Measurements from ENCODE around the gene BIRC3.
"Not testable (repeated sequence)": the region's sequence is repeated elsewhere in the genome, so short reads cannot be mapped to it uniquely, and the experiment has no call there.

The BIRC3 gene

DNA sequence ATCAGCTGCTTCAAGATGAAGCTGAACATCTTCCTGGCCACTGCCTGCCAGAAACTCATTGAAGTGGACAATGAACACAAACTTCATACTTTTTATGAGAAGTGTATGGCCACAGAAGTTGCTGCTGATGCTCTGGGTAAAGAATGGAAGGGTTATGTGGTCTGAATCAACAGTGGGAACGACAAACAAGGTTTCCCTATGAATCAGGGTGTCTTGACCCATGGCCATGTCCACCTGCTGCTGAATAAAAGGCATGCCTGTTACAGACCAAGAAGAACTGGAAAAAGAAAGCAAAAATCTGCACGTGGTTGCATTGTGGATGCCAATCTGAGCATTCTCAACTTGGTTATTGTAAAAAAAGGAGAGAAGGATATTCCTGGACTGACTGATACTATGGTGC is 22.2 kb upstream of the BIRC3 start:
- no peak for DNase-seq (ENCODE audit: low spot score)

DNA sequence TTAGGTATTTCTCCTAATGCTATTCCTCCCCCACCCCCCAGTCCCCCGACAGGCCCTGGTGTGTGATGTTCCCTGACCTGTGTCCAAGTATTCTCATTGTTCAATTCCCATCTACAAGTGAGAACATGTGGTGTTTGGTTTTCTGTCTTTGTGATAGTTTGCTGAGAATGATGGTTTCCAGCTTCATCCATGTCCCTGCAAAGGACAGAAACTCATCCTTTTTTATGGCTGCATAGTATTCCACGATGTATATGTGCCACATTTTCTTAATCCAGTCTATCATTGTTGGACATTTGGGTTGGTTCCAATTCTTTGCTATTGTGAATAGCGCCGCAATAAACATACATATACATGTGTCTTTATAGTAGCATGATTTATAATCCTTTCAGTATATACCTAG is 20.5 kb upstream of the BIRC3 start:
- not testable (repeated sequence) for DNase-seq (ENCODE audit: low spot score)

DNA sequence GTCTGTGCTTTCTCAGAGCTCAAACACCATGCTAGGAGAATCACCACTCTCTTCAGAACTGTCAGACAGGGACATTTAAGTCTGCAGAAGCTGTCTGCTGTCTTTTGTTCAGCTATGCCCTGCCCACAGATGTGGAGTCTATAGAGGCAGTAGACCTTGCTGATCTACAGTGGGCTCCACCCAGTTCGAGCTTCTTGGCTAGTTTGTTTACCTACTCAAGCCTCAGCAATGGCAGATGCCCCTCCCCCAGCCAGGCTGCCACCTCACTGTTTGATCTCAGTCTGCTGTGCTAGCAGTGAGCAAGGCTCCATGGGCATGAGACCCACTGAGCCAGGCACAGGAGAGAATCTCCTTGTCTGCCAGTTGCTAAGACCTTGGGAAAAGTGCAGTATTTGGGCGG is 16.4 kb upstream of the BIRC3 start:
- not testable (repeated sequence) for DNase-seq (ENCODE audit: low spot score)

DNA sequence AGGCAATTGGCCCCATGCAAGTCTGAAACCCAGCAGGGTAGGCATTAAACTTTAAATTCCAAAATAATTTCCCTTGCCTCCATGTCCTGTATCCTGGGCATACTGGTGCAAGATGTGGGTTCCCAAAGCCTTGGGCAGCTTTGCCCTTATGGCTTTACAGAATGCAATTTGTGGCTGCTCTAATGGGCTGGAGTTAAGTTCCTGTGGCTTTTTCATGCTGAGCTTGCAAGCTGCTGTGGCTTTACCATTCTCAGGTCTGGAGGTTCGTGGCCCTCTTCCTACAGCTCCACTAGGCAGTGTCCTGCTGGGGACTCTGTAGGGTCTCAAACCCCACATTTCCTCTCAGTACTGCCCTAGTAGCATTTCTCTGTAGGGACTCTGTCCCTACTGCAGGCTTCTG is 15.0 kb upstream of the BIRC3 start:
- no peak for DNase-seq (ENCODE audit: low spot score)

DNA sequence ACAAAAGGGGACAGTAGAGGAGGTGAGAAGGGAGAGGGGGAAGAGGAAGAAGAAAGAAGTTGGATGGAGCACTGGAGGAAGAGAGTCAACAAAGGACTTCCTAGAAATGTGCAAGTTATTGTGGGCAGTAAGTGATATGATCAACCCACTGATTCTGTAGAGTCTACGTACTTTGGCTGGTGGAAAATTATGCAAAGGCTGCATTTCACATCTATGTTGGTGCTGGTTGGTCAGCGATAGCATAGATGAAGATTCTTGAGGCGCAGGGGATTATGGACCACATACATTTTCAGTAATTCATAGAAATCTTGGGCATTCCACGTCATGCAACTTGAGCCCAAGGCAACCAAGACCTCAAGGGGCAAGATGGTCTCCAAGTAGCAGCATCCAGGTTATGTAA is 12.6 kb upstream of the BIRC3 start:
- no peak for DNase-seq (ENCODE audit: low spot score)

DNA sequence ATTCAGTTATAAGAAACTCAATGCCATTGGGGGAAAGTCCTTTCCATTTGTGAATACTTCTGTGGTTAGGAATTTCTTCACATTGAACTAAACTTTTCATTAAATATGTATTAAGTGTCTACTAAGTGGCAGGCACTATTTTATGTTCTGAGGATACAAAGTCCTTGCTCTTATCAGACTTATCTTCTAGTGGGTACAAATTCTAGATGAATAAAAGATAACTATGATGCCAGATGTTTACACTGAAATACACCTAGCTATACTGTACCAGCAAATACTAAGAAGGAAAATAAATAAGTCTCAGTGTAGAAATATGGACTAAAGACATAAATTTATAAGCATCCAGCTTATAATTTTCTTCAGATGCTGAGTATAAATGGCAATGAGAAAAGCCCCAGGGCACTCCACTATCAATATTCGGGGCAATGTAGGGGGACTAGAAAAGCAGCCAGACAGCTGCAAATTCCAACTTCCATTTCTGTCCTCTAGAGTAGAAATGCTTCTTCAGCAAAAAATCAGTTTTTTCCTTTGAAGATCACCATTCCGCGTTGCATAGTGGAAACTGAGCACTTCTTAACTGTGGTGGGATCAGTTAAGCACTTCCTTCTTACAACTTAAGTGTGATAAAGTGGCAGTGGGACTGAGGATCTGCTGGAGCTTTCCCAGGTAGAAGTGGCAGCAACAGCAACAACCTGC is 11.8 kb upstream of the BIRC3 start:
- no peak for DNase-seq (ENCODE audit: low spot score)

DNA sequence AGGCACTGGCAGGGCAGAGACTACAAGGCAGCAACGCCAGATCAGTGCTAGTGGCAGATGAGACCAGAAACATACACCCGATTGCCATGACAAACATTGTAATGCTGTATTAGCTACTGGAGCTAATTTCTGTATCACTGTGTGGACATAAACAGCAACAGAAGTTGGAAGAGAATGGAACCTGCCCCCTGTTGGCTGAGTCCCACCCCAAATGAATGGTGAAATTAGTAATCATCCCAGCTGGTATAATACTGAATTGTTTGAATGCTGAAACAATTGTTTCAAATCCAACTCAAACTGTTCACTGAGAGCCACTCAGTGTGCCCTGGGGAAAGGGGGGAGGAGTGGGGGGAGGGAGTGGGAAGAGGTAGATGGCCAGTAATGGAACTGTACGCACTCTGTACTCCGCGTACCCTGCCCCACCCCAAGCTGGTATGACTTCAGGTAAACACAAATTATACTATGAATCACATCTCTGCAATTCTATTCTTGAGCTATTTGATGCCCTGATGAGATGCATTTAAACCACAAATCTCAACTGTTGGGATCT is 11.2 kb upstream of the BIRC3 start:
- no peak for DNase-seq (ENCODE audit: low spot score)

DNA sequence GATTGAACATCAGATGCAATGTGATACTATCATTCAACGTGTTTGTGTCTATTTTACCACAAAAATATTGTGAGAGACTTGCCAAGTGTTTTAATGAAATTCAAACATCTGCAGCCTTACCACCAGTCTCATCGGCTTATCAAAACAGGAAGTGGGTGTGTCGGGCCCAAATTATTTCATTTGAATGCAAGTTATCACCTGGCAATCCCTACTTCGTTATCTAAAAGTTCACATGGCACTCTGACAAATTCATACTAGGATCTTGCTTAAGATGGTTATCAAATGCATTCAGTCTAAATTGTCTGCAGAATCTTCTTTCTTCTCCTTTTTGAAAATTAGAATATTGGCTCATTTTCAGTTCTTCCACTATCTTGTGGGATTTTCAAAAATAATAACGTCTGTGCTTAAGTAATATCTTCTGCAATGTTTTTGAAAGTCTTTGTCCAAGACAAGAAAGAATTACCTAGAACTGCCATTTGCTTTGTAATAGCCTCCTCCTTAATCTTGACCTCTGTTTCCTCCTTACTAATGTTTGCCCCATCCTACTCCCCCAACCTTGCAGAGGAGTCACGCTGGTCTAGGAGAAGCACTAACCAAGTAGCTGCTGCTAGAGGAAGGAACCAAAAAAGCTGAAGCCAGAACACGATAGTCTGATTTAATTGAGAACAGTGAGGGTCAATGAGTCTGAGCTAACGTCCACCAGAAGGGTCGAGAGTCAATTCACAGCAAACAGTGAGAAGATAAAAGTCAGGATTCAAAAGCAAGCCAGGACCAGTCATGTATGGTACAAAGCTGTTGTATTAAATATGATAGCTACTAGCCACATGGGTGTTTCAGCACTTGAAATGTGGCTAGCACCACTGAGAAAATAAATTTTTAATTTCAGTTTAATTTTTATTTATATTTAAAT is 10.2 kb upstream of the BIRC3 start:
- DNase-seq (ENCODE audit: low spot score), result peak; percentile 56

DNA sequence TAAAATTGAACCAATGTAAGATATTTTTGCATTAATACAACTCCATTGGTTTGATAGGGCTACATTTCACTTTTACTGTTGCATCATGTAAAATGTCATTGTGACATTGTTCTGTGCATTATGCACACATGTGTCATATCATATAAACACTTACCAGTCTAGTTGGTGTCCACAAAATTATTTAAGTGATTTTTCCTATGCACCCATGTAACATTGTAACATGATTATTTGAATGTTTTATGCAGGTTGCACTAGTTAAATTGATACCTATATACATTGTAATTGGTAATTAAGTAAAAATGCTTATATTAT is 9.6 kb upstream of the BIRC3 start:
- DNase-seq (ENCODE audit: low spot score), result no peak

DNA sequence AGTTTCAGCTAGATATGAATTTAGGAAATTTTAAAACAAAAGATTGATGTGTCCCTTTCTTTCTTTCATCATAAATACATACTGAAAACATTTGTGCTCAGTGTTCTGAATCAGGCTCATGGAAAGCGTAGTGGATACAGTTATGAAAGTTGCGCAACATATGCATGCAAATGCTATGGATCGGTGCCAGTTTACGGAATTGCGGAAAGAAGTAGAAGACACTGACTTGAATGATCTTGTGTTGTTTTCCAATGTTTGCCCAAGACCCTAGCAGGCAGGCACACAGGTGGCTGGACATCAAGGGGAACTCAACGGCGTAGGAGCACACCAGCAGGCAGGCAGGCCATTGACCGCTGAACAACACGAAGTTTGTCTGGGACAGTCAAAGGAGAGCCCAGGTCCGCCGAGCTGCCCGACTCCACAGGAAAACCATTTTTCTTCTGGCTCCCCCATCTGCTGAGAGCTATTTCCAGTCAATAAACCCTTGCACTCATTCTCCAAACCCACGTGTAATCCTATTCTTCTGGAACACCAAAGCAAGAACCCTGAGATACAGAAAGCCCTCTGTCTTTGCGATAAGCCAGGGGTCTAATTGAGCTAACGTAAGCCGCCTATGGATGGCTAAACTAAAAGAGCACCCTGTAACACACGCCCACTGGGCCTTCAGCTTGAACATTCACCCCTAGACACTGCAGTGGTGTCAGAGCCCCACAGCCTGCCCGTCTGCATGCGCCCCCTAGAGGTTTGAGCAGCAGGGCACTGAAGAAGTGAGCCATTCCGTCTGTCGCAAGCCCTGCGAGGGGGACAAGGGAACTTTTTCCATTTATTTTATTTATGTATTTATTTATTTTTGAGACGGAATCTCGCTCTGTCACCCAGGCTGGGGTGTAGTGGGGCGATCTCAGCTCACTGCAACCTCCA is 7.4 kb upstream of the BIRC3 start:
- DNase-seq (ENCODE audit: low spot score), result no peak

DNA sequence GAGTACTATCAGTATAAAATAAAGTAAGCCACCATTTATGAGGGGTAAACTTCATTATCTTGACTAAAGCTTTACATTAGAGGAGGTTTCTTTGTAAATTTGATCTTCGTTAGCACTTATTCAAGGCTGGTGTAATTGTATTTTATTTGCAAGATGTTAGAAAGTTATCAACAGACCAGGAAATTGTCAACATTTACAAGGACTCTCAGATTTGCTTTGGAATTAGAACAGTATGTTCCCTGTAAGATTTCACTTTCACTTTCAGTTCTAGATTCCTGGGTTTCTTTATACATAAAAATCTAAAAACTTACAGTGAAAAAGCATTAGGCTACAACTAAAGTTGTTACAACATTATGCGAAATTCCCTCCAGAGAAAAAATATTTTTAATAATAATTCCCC is 4.6 kb upstream of the BIRC3 start:
- DNase-seq (ENCODE audit: low spot score), result no peak

DNA sequence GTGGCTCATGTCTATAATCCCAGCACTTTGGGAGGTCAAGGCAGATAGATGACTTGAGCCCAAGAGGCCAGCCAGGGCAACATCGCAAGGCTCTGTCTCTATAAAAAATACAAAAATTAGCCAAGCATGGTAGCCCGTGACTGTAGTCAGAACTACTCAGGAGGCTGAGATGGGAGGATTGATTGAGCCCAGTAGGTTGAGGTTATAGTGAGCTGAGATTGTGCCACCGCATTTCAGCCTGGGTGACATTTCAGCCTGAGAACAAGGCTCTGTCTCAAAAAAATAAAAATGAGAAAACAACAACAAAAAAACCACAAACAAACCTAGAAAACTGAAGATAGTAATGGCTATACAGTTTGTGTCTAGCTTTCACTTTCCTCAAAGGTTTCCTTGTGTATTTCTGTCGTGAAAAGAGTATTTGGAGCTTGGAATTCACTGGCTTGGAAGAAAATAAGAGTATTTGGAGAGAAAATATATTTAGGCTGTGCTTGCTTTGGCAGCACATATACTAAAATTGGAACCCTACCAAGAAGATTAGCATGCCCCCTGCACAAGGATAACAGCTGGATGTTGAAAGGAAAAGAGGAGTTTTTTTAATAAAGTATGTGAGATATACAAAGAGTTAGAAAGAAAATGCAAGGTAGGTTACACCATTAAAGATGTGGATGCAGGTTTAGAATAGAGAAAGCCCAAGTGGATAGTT is 3.9 kb upstream of the BIRC3 start:
- no peak for DNase-seq (ENCODE audit: low spot score)

DNA sequence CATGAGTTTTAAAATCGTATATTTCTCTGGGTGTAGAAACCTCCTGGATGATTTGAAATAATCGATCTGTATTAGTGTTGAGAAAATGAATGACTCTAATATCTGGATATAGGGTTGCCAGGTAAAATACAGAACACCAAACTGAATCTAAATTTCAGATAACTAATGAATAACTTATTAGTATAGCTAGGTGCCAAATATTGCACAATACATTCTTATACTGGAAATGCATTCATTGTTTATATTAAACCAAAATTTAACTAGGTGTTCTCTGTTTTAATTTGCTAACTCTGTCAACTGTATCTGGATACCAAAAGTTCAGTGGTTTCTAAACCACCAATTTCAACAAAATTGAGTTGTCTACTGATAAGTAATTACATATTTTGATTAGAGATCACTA is 2.5 kb upstream of the BIRC3 start:
- no peak for DNase-seq (ENCODE audit: low spot score)

DNA sequence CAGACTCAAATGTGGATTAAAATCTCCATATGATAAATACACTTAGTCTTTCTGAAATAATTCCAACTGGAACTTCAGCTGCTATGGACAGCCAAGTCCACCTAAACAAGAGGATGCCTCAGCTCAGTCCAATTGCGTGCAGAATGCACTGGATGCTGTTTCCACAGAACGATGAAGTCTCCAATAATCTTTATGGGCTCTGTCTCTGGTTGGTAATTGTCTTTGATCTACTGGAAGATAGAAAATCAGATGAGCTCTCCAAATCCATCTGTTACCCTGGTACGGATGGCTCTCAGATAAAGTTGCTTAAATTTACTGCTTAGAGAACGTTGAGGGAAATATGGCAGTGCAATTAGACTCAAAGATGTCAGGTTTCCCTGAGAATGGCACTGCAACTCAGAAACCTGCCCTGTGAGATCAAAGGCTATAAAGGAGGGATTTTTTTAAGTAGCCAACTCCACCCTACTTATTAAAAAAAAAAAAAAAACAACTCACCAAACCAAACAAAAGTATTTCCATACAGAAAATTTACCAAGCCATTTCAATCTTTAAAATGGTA is 859 bp upstream of the BIRC3 start:
- no peak for DNase-seq (ENCODE audit: low spot score)

DNA sequence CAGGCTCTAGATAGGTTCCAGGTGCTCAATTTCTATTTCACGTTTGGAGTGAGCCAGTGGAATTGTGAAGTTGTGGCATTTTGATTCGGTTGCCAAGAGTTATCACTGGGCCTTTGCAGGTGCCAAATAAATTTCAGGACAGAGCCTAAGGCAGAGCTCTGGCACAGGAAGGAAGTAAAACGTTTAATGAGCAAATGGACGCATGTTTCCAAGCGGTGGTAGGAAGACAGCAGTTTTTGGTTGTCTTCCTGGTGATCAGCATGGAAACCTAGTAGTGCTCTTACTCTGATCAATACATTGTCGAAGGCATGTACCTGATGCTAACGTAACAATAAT is 452 bp downstream of the BIRC3 start:
- DNase-seq (ENCODE audit: low spot score), result no peak

DNA sequence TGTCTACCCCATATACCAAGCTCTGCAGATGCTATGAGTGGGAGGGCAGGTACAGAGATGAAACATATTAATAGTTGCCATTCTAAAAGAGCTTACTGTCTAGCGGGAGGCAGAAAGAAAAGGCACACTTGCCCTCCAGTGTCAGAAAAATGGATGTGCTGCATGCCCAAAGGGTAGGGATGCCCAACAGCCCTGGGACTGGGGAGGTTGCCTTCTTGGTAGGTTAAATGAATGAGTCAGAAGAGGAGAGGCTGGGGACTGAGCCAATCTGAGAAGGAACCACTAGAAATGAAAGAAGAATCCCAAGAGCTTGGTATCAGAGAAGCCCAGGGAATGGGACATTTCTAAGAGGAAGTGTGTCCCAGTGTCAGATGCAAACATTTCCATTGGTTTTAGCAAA is 1.2 kb downstream of the BIRC3 start:
- peak; percentile 31 for DNase-seq (ENCODE audit: low spot score)

DNA sequence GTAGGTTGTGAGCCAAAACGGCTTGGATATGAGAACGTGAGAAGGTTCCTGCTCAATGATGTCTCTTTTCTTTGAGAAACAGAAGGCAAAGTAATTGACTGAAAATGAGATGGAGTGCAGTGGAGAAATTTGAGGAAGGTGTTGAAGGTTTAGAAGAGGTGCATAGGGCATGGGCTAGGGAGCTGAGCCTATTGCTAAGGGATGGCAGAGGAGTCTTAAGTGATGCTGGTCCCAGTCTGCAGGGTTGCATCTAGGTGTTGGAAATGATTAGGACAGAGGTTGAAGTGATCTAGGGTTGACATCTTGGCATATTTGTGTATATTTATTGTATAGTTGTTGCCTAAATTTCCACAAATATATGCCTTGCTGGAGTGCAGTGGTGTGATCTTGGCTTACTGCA is 2.3 kb downstream of the BIRC3 start:
- DNase-seq (ENCODE audit: low spot score), result no peak

DNA sequence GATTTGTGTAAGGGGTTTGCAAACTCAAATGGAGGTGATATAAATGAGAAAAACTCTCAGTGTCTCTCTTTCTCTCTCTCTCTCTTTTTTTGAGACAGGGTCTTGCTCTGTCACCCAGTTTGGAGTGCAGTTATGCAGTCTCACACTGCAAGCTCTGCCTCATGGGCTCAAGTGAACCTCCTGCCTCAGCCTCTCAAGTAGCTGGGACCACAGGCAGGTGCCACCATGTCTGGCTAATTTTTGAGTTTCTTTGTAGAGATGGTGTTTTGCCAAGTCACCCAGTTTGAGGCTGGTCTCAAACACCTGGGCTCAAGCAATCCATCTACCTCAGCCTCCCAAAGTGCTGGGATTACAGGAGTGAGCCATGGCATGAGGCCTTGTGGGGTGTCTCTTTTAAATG is 2.9 kb downstream of the BIRC3 start:
- DNase-seq (ENCODE audit: low spot score), result no peak

DNA sequence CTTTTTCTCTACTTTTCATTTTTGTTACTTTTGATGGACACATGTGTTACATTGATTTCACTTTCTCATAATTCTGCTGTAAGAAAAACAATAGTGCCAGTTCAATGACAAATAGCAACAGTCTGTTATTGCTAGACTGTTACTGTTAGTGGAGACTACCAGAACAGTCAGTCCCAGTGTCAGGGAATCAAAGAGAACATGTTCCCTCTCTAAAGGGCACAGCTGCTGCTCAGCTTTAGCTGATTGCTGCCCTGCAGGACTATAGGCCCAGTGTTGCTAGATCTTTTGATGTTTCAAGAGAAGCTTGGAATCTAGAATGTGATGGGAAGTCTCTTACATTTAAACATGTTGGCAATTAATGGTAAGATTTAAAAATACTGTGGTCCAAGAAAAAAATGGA is 3.4 kb downstream of the BIRC3 start:
- no peak for DNase-seq (ENCODE audit: low spot score)

DNA sequence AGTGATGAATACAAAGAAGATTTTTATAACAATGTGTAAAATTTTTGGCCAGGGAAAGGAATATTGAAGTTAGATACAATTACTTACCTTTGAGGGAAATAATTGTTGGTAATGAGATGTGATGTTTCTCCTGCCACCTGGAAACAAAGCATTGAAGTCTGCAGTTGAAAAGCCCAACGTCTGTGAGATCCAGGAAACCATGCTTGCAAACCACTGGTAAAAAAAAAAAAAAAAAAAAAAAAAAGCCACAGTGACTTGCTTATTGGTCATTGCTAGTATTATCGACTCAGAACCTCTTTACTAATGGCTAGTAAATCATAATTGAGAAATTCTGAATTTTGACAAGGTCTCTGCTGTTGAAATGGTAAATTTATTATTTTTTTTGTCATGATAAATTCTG is 5.3 kb downstream of the BIRC3 start:
- DNase-seq (ENCODE audit: low spot score), result no peak

DNA sequence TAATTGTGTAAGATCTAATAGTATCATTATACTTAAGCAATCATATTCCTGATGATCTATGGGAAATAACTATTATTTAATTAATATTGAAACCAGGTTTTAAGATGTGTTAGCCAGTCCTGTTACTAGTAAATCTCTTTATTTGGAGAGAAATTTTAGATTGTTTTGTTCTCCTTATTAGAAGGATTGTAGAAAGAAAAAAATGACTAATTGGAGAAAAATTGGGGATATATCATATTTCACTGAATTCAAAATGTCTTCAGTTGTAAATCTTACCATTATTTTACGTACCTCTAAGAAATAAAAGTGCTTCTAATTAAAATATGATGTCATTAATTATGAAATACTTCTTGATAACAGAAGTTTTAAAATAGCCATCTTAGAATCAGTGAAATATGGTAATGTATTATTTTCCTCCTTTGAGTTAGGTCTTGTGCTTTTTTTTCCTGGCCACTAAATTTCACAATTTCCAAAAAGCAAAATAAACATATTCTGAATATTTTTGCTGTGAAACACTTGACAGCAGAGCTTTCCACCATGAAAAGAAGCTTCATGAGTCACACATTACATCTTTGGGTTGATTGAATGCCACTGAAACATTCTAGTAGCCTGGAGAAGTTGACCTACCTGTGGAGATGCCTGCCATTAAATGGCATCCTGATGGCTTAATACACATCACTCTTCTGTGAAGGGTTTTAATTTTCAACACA is 6.4 kb downstream of the BIRC3 start:
- no peak for DNase-seq (ENCODE audit: low spot score)
